H1 (cell line): ENCODE measurements around the gene FBXO44. TPM values are rescaled to one million over a fixed set of nuclear protein-coding genes. Genes with fewer than 3 reads are reported as not detected.

Experiments
- GABPA ChIP-seq: IDR thresholded peaks from 2 replicates; pipeline ENCODE4 v1.6.1; 2011; ENCODE audit warnings: mild to moderate bottlenecking, low read length, moderate library complexity, borderline replicate concordance; ENCODE audit not compliant: insufficient read depth
- NANOG ChIP-seq: IDR thresholded peaks from 2 replicates; pipeline ENCODE4 v1.6.1; 2011; ENCODE audit warnings: low read length, low read depth, mild to moderate bottlenecking, inconsistent platforms; ENCODE audit not compliant: insufficient read depth, poor library complexity, severe bottlenecking
- NRF1 ChIP-seq: IDR thresholded peaks from 2 replicates; pipeline ENCODE4 v1.6.1; 2011; ENCODE audit warnings: mild to moderate bottlenecking, low read depth, low read length, improper control_type of control experiment
- POU5F1 ChIP-seq: IDR thresholded peaks from 2 replicates; pipeline ENCODE4 v1.6.1; 2011; ENCODE audit warnings: low read depth, mild to moderate bottlenecking, low read length, moderate library complexity
- RAD21 ChIP-seq, 2 experiments: IDR thresholded peaks in 1 of 2; conservative IDR thresholded peaks in 1 of 2; 2 replicates each; pipeline ENCODE4 v1.6.1; 2011; ENCODE audit warnings: low read depth in 2 of 2, low read length in 2 of 2, improper control_type of control experiment in 1 of 2, inconsistent platforms in 1 of 2, mild to moderate bottlenecking in 1 of 2, moderate library complexity in 1 of 2
- TAF1 ChIP-seq: IDR thresholded peaks from 2 replicates; pipeline ENCODE4 v1.6.1; 2011; ENCODE audit warnings: mild to moderate bottlenecking, low read depth, low read length
- polyA plus RNA-seq, 7 experiments: library from polyadenylated mRNA; depleted of rRNA in 3 of 7; stranded (reverse) in 5 of 7; unstranded in 2 of 7; fragments of >200 nt in 5 of 7; fragments of 200-250 nt in 2 of 7; gene quantifications; 1 replicate in 5 of 7; 2 replicates in 1 of 7; 4 replicates in 1 of 7; pipeline versions ENCODE4 v1.2.1 to v1.2.3, GENCODE V29; 2011 to 2013; ENCODE audit warnings: missing spikeins in 2 of 7, mixed read lengths in 2 of 7
- total RNA-seq: library from RNA; stranded (reverse); fragmentation: NEBNext Ultra II Directional; extraction: Animal tissue kit (Norgen Biotek cat#: 25700); gene quantifications from 2 replicates; pipeline ENCODE4 v1.2.1, GENCODE V29; 2021
- TF ChIP-seq, protein P1 (sequence below), 3 experiments: IDR thresholded peaks; 1 replicate in 2 of 3; 2 replicates in 1 of 3; pipeline versions ENCODE4 v1.5.1 to v1.6.1; 2011; ENCODE audit warnings: low read length in 3 of 3, mild to moderate bottlenecking in 3 of 3, inconsistent platforms in 2 of 3, low read depth in 1 of 3, moderate library complexity in 1 of 3; ENCODE audit not compliant: insufficient read depth in 1 of 3; ENCODE audit errors: control extremely low read depth in 1 of 3

The FBXO44 gene
- total and polyA plus RNA-seq, 2 of the 8 experiments (the other 6 are each of a cell fraction or from before 2014, with no cell fraction given), result 27.0 to 27.2 TPM

DNA sequence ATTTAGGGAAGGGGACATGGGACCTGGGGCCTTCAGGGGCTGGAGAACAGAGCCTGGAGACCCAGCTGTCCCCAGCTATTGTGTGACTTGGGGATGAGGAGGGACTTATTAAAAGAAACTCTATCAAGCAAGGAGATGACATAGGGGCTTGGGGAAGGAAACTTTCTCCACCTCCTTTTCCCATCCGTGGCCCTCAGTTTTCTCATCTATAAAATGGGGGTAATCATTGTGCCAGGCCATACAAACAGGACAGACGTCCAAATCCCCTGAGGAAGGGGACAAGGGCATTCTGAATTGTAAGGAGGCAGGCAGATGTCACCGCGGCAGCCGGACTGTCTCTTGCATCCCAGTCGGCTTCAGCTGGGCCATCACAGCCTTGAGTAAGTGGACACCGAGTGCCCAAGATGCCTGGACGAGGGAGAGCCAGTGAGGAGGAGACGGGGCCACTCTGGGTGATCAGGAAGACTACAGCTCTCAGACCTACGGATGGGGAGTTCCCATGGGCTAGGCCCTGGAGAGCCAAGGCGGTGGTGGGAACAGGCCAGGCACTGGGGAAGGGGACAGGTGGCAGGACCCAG, 2.4 kb upstream of the FBXO44 start (continued):
- TF ChIP-seq NANOG (no peak), GABPA (no peak), NRF1 (no peak), RAD21 (IDR thresholded peaks at IDR 0.05 in 1 of 2, conservative IDR thresholded peaks at IDR 0.05 in 1 of 2; ENCODE audit: low read depth in 2 of 2, low read length in 2 of 2) (no peak), POU5F1 (no peak), TAF1 (no peak)
- TF ChIP-seq, protein P1, sequence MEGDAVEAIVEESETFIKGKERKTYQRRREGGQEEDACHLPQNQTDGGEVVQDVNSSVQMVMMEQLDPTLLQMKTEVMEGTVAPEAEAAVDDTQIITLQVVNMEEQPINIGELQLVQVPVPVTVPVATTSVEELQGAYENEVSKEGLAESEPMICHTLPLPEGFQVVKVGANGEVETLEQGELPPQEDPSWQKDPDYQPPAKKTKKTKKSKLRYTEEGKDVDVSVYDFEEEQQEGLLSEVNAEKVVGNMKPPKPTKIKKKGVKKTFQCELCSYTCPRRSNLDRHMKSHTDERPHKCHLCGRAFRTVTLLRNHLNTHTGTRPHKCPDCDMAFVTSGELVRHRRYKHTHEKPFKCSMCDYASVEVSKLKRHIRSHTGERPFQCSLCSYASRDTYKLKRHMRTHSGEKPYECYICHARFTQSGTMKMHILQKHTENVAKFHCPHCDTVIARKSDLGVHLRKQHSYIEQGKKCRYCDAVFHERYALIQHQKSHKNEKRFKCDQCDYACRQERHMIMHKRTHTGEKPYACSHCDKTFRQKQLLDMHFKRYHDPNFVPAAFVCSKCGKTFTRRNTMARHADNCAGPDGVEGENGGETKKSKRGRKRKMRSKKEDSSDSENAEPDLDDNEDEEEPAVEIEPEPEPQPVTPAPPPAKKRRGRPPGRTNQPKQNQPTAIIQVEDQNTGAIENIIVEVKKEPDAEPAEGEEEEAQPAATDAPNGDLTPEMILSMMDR (IDR thresholded peaks at IDR 0.05; ENCODE audit: control extremely low read depth in 1 of 3, insufficient read depth in 1 of 3, low read depth in 1 of 3, low read length in 3 of 3), result no peak
